ENCODE results near the gene FAM43A. TPM values are rescaled to one million over a fixed set of nuclear protein-coding genes. Genes with fewer than 3 reads are reported as not detected.
A peak's percentile ranks its signal among the peaks of the same experiment; 100 is the strongest.

The FAM43A gene
- total RNA-seq, 1 experiment from 2014 or later: 40.0 TPM

DNA sequence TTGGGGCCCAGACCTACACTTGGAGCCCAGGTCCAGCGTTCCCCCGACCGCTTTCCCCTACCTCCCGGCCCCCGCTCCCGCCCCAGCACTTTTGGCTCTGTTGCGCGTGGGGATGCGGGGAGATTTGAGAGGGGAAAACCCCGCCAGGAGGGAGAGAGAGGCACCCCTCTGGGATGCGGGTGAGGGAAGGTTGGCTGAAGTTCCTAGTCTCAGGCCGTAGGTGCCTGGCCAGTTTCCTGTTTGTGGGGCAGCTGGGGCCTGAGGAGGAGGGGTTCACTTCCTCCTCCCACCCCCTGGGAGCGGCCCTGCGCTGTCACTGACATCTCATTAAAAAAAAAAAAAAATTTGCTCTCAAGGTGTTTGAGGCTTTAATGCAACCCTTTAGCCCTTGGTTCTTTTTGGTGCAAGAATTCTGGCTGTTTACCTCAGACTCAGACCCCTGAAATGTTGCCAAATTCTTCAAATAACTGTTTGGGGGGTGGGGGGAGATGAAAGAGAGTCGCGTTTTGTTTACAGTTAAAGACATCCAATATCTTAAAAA, 2.6 kb downstream of the FAM43A start:
- H3K9me3 ChIP-seq: no peaks in the 10 kb centered on the region
- H3K36me3 ChIP-seq: peaks cover 34% of the 10 kb centered on the region
- no peaks in the 10 kb centered on the region for H3K27me3 ChIP-seq
- H3K4me3 ChIP-seq: peak overlapping the region; percentile 72
- DNase-seq: peak; percentile 62

DNA sequence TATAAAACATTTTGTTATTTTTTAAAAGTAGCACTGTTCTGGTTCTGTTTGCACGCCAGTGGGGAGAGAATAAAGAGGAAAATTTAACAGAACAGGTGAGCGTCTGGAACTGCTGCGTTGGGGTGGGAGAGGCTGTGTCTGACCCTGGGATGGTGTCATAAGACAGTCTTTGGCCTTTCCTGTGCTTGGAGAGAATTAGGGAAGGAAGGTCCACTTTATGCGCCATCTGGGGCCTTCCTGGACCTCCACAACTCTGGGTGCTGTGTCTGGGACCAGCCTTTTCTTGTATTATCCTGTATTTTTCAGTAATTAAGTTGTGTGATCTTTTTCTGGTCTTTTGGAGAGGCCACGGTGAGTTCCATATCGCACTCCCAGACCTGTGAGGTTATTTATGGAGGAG, 3.3 kb downstream of the FAM43A start:
- no peak for DNase-seq
- peak overlapping the region; percentile 72 for H3K4me3 ChIP-seq

DNA sequence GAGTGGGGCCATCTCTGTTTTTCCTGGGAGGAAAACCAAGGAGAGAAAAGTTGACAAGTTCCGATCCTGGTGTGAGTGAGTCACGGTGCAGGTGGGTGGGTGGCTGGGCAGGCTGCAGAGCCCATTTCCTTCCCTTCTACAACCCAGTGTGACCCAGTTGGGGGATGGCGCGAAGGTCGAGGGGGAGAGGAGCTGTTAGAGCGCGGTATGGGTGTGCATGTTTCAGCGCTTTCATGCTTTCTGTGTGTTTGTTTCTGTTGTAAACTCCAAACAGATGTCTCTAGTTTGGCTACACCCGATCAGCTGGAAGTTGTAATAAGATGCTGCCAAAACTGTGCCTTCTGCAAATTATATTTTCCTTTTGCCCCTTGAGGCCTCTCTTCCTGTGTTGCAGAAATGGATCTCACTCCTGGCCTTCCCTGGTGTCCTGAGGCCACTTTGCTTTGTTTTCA, 3.8 kb downstream of the FAM43A start:
- peak; percentile 46 for DNase-seq

More for the DNA sequence above, 3.3 kb downstream of the FAM43A start:
- Histone ChIP-seq H3K27me3 (no peaks in the 10 kb centered on the region), H3K36me3 (peaks cover 34% of the 10 kb centered on the region), H3K9me3 (no peaks in the 10 kb centered on the region)

DNA sequence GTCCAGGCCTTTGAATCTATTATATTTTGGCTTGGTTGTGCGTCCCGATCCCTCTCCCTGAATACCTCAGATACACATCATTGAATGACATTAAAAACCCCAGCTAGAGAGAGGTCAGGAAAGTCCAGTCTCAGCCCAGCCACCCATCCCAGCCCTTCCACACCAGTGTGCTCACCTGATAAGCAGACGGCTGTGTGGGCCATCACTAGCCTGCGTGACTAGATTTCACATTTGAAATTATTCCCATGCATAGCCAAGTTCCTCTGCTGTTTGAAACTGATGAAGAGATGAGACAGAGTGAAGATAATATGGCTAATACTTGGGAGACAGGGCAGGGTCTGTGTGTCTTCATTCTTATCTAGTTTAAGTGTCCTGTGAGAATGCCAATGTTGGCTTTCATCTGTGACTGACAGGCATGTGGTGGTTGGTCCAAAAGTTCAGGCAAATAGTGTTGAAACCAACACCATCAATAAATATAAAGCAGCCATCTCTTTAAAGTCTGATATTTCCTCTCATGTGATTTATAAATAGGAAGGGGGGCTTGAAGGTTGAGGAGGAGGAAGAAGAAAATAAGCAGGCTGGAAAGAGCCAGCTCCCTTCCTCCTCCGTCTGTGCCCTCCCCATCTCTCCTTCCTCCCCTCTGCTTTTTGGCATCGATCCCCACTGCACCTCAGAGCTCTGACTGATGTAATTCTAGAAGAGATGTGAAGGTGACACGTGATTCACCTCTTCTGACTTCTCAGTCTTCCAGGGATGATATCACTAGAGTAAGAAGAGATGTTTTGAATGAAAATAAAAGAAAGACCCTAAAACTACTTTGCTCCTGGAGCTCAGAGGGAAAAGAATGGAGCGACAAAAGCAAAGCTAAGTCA, 5.1 kb downstream of the FAM43A start:
- Histone ChIP-seq H3K36me3 (peaks cover 34% of the 10 kb centered on the region), H3K4me3 (no peak overlapping the region), H3K27me3 (no peaks in the 10 kb centered on the region), H3K9me3 (no peaks in the 10 kb centered on the region)
- DNase-seq: peak; percentile 37

More for the DNA sequence above, 3.8 kb downstream of the FAM43A start:
- no peaks in the 10 kb centered on the region for H3K27me3 ChIP-seq
- no peaks in the 10 kb centered on the region for H3K9me3 ChIP-seq
- peak overlapping the region; percentile 72; the same call in 1 of the 2 replicates for H3K4me3 ChIP-seq
- peaks cover 34% of the 10 kb centered on the region for H3K36me3 ChIP-seq

DNA sequence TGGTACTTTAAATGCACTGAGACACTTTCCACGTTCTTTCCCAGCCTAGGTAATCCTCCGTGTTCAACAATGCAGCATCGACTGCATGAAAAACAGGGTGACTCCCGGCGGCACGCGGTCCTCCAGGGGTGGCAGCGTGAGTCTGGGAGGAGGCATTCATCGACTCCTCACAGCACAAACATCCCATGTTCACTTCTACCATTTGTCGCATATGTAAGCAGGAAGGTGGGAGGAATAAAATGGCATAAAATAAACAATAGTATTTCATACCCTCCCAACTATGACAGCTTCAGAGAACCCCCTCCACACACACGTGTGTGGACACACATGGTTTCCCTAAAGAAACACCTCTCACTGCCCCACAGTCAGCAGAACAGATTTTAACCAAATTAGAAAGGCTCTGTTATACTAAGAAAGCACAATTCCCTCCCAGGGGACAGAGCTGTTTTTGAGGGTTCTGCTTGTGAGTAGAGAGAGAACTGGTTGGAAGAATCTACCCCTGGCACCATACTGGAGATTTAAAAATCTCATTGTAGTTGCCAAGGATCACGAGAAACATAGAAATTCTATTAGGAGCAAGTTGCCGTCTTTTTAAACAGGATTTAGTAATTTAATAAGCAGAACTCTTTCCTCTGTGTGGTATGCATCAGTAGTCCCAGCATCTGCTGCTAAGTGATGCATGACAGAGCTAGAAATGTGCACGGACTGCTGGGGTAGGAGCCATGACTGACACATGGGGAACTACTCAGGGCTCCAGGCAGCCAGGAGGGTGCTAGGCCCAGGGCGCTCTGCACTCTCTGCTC, 6.0 kb downstream of the FAM43A start:
- H3K9me3 ChIP-seq: no peaks in the 10 kb centered on the region
- DNase-seq: no peak
- peaks cover 34% of the 10 kb centered on the region for H3K36me3 ChIP-seq
- no peaks in the 10 kb centered on the region for H3K27me3 ChIP-seq
- H3K4me3 ChIP-seq: no peak overlapping the region

DNA sequence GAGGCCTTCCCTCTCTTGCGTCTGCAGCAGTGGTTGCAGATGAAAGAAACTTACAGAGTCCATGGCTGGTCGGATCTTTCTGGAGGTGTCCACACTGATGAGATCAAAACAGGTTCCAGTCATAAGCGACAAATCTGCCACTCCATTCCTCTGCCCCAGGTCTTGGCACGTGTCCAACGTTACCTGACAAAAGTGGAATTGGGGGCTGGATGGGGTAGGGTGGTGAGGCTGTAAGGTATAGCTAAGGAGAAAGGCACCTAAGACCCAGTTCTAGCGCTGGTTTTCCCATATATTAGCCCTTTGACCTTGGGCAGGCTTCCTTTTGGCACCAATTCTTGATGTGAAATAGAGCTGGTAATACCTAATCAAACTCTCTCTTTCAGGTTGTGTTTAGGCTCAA, 11.0 kb downstream of the FAM43A start:
- H3K27me3 ChIP-seq: no peaks in the 10 kb centered on the region
- H3K4me3 ChIP-seq: no peak overlapping the region

DNA sequence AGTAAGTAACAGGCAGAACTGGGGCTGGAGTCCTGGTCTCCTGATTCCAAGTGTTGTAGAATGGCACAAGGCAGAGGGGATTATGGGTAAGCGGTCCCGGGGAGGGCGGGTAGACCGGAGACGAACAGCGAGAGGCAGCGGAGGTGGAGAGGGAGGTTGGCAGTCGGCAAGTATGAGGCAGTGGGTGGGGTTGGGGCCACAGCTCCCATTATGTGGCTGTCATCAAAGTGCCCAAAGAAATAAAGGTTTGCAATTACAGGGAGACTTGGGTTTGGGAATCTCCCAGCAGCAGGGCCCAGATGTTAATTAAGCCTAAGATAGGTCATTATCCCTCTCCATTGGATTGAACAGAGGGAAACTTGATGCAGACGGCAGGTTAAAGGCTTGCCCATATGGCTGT, 16.9 kb downstream of the FAM43A start:
- Histone ChIP-seq H3K4me3 (no peak overlapping the region), H3K36me3 (no peaks in the 10 kb centered on the region), H3K27me3 (no peaks in the 10 kb centered on the region; the same call in 1 of the 2 replicates), H3K9me3 (peaks cover 6% of the 10 kb centered on the region)
- no peak for DNase-seq

More for the DNA sequence above, 11.0 kb downstream of the FAM43A start:
- DNase-seq: no peak
- peaks cover 6% of the 10 kb centered on the region for H3K9me3 ChIP-seq
- H3K36me3 ChIP-seq: no peaks in the 10 kb centered on the region

DNA sequence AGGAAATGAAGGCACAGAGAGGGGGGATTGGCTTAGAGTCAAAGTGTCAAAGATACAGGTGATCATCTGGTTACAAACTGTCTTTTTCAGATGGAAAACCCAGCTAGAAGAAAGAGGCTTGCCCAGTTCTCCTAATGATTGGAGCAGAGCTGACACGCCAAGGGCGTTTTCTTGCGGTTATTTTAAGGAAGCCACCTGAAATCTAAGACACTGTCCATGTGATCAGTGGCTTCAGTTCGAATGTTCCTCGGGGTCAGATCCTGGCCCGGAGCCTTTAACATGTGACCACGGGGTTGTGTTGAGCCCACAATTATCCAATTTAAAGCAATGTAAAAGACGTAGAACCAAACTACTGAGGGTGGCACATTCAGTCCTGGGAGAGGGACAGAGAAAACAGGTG, 19.5 kb downstream of the FAM43A start:
- Histone ChIP-seq H3K36me3 (no peaks in the 10 kb centered on the region), H3K9me3 (no peaks in the 10 kb centered on the region; the same call in 1 of the 2 replicates), H3K4me3 (no peak overlapping the region), H3K27me3 (no peaks in the 10 kb centered on the region; the same call in 1 of the 2 replicates)
- no peak for DNase-seq

DNA sequence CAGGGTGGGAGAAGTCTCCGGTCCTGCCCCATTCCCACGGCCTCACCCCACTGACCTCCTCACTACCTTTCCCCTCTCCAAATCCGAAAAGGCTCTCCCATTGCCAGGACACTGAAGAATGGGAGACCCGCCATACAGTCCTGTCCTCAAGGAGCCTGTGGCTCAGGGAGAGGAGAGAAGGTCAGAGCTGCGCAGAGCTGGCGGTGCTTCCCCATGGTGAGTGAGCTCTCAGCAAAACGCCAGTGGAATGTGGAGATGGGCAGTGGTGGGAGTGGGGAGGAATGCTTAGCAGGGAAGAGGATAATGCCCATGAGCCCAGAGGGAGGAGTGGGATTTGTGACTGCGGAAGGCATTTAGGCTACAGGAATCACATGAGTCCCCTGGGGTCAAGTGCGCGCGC, 20.1 kb downstream of the FAM43A start:
- no peaks in the 10 kb centered on the region; the same call in 1 of the 2 replicates for H3K27me3 ChIP-seq
- no peak for DNase-seq
- no peaks in the 10 kb centered on the region for H3K36me3 ChIP-seq
- no peaks in the 10 kb centered on the region; the same call in 1 of the 2 replicates for H3K9me3 ChIP-seq
- no peak overlapping the region for H3K4me3 ChIP-seq

DNA sequence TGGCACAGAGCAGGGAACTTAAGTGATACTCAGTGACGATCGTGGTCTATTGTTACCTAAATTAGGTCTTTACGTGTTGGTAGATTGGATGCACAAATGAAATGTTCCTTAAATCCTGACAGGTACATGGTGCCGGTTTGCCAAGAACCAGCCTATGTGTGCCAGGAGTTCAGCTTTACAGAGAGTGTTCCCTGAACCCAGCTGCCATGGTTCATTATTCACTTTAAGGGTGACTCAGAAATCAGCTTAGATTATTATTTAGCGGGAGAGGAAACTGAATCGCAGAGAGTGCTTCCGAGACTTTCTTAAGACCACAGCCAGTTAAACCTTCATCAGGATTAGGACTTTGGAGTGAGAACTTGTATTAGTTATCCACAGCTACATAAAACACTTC, 21.5 kb downstream of the FAM43A start:
- DNase-seq: no peak
- Histone ChIP-seq H3K9me3 (no peaks in the 10 kb centered on the region; the same call in 1 of the 2 replicates), H3K27me3 (no peaks in the 10 kb centered on the region; the same call in 1 of the 2 replicates), H3K4me3 (no peak overlapping the region), H3K36me3 (no peaks in the 10 kb centered on the region)

DNA sequence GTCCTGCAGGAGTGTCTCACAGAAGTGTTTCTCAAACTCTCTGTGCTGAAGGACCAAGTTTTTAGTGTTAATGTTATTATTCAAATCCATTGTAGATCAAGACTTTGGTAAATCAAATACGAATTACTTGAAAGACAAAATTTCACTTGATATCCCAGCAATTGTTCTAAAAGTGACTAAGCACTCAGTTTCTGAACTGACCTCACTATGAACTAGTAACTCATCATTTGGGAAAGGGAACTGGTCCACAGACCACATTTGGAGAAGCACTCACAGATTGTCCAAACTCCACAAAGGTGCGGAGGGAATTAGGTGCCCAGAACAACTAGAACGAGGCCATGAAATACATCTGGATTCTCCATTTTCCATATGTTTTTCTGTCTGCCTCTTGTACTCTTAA, 25.6 kb downstream of the FAM43A start:
- no peak for DNase-seq
- H3K36me3 ChIP-seq: no peaks in the 10 kb centered on the region
- H3K27me3 ChIP-seq: no peaks in the 10 kb centered on the region
- no peak overlapping the region for H3K4me3 ChIP-seq
- H3K9me3 ChIP-seq: no peaks in the 10 kb centered on the region; the same call in 1 of the 2 replicates

DNA sequence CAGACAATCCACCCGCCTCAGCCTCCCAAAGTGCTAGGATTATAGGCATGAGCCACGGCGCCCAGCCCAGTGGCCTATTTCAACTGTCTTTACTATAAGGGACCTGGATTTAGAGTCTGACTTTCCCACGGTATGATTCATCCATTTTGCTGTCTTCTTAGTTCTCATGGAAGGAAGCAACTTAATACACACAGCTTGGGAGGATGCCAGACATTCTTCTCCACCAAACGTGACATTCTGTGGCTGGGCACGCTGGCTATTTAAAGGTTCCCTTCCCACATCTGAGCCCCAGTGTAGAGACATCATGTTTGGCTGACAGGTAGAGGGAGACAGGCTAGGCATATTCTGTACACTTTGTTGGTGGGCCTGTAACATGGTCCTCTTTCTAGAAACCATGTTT, 26.2 kb downstream of the FAM43A start:
- Histone ChIP-seq H3K27me3 (no peaks in the 10 kb centered on the region), H3K9me3 (no peaks in the 10 kb centered on the region; the same call in 1 of the 2 replicates), H3K36me3 (no peaks in the 10 kb centered on the region), H3K4me3 (no peak overlapping the region)
- peak; percentile 50 for DNase-seq

DNA sequence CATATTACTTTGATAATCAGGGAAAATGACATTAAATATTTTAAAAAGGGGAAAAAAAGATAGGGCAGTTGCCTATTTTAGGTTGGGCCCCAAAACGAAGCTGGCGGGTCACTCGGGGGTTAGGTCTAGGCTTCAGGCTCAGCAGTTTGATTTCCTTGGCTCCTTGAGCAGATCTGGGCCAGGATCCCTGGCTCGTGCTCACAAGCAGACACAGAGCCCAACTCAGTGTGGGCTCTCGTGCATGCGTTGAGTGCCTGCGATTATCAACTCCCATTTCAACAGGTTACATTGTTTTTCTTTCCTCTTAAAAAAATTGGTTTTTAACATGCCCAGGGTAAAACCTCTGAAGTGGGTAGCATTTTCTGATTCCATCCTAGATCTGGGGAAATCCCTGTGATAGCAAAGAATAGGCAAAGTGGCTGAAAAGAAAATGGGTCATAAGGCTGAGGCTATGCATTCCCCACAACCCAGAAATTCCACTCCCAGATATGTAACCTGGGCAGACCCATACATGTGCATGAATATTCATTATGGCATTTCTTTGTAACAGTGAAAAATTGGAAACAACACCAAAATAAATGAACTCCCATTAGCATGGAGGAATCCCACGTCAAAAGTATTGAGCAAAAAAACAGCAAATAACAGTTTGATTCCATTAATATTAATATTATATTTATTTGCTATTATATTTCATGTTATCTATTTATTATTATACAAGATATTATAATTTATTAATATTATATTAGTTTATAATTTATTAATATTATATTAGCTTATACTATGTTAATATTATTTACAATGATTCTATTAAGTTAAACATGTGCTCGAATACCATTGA, 27.8 kb downstream of the FAM43A start:
- Histone ChIP-seq H3K9me3 (no peaks in the 10 kb centered on the region), H3K4me3 (no peak overlapping the region), H3K36me3 (no peaks in the 10 kb centered on the region), H3K27me3 (no peaks in the 10 kb centered on the region)
- no peak for DNase-seq

DNA sequence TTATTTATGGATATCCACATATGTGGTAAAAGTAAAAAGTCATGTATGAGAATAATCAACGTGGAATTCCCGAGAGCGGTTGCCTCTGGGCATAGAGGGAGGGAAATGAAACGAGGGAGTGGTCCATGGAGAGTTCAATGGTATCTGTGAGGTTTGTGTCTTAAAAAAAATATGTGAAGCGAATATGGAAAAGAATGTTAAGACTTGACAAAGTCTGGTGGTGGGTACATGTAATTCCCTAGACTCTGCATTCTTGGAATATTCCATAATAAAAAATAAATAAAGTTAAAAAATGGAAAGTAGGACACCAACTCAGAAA, 28.4 kb downstream of the FAM43A start:
- no peaks in the 10 kb centered on the region for H3K27me3 ChIP-seq
- DNase-seq: no peak
- H3K36me3 ChIP-seq: no peaks in the 10 kb centered on the region
- H3K4me3 ChIP-seq: no peak overlapping the region
- no peaks in the 10 kb centered on the region for H3K9me3 ChIP-seq

DNA sequence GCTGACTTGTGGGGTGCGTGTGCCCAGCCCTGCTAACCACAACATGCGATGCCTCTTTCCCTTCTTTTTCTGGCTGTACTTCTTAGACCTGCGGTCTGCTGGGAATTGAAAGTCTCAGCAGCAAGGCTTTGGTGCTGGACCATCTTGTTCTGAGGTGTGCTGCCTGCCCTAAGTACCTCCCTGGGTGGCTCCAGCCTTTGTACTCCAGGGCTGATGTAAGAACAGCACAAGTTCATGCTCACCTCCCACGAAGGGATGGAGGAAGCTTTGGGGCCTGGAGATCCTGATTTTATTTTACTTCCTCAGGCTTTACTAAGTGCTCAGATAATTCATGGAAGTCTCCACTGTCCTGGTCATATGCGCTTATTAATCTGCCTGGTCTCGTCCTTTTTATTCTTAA, 28.9 kb downstream of the FAM43A start:
- Histone ChIP-seq H3K9me3 (no peaks in the 10 kb centered on the region), H3K27me3 (no peaks in the 10 kb centered on the region), H3K4me3 (no peak overlapping the region), H3K36me3 (no peaks in the 10 kb centered on the region)
- no peak for DNase-seq

DNA sequence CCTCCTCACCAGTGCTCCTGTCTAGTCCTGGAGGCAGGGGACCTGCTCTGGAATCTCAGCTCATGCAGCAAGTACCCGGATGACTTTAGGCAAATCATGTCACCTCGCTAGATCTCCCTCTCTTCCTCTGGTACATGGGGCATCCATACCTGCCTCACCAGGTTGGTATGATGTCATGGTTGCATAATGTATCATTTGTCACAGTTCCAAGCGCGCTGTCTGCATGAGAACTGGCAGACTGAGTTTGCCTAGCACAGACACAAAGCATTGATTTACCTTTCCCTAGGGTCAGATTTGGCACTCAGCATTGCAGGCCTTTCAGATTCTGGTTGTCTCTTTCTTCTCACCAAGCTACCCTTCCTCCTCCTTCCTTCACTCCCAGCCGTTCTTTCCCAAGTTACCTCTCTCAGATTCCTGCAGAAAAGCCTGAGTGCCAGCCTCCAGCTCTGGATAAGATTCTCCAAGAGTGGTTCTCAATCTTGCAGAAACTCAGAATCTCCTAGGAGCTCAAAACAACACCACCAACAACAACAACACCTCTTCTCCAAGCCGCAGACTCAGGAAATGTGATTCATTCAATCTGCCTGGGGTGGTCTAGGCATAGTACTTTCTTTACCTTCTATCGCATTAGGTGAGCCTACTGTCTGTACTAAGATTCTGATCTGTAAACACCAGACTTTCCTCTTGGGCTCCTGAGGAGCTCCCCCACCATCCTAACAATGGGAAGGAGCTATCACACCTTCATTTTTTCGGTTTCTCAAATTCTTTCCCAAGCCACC, 29.5 kb downstream of the FAM43A start:
- Histone ChIP-seq H3K36me3 (no peaks in the 10 kb centered on the region), H3K9me3 (no peaks in the 10 kb centered on the region), H3K4me3 (no peak overlapping the region), H3K27me3 (no peaks in the 10 kb centered on the region)
- no peak for DNase-seq

Data from MG63 (cell line).